GM21515 (cell line): ENCODE results near the gene FAM20B.

Experiments used
- ATAC-seq: cut with Tn5 transposase; IDR thresholded peaks from one replicate; pipeline ENCODE4 v1.9.1; 2021; ENCODE audit not compliant: unreplicated experiment

Gene FAM20B

GRCh38 chr1:179047636-179047997, 21.9 kb downstream of the FAM20B start:
- no peak for ATAC-seq

- ATAC-seq = no peak
These were observed 22.8 kb downstream of the FAM20B start for GRCh38 chr1:179048339-179049124.

- ATAC-seq = no peak
These were observed 27.1 kb downstream of the FAM20B start for GRCh38 chr1:179052776-179053175.

- ATAC-seq = no peak
These were observed 27.8 kb downstream of the FAM20B start for GRCh38 chr1:179053486-179053885.

DNA sequence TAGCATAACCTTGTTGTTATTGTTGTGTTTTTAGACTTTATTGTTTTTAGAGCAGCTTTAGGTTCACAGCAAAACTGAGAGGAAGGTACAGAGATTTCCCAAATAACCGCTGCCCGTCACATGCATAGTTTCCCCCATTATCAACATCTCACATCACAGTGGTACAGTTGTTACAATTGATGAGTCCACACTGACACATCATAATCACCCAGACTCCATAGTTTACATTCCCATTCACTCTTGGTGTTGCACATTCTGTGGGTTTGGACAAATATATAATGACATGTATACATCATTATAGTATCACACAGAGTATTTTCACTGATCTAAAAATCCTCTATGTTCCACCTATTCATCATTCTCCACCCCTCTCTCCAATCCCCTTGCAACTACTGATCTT, 30.2 kb downstream of the FAM20B start:
- no peak for ATAC-seq

DNA sequence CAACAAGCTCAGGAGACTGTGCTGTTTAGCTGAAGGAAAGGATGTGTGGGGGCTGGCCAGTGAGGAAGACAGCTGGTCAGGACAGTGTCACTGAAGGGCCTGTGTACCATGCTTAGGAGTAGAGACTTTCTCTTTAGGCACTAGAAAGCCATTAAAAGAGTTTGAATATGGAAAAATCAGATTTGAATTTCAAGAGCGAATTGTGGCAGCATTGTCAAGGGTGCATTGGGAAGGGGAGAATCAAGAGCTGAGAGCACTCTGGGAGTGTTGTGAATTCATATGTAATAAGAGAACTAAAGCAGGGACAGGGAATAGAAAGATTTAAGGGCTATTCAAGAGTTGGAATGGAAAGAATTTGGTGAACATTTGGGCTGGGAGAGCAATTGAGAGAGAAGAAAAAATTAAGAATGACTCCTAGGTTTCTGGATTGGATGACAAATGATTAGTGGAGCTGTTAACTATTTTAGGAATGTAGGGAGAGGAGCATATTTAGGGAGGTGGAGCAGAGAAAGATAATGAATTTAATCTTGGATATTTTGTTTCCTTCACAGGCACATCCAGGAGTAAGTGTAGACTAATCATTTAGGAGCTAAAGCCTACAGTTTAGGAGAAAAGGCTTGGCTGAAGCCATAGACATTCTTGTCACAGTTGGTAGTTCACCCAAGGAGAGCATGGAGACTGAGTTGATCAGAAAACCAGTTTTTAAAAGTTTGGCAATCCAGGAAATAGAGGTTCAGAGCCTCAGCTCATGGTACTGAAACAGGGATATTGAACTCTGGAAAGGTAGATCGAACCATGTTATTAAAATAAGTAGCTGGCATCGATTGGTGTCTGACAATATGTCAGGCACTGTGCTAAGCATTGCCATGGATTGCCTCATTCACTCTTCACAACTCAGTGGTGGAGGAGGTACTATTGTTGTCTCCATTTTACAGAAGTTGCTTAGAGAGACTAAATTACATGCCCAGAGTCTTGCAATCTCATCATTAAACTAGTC, 33.1 kb downstream of the FAM20B start:
- no peak for ATAC-seq

GRCh38 chr1:179061360-179062282, 35.9 kb downstream of the FAM20B start:
- ATAC-seq = no peak

- no peak for ATAC-seq
These were observed 40.8 kb downstream of the FAM20B start for GRCh38 chr1:179066471-179066870.

DNA sequence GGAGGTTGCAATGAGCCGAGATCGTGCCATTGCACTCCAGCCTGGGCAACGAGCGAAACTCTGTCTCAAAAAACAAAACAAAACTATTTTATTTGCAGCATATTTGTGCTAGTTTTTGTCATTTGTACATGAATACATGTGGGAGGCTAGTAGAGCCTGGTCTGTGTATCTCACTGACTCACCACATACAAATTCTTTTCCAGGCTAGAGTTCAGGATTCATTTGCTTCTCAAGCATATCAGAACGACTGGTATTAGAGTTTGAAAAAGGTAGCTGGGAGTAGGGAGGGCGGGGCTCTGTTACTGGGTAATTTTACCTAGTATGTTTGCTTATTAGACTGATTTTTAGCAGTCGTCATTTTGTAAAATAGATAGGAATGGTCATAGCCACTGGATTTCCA, 51.7 kb downstream of the FAM20B start:
- no peak for ATAC-seq

DNA sequence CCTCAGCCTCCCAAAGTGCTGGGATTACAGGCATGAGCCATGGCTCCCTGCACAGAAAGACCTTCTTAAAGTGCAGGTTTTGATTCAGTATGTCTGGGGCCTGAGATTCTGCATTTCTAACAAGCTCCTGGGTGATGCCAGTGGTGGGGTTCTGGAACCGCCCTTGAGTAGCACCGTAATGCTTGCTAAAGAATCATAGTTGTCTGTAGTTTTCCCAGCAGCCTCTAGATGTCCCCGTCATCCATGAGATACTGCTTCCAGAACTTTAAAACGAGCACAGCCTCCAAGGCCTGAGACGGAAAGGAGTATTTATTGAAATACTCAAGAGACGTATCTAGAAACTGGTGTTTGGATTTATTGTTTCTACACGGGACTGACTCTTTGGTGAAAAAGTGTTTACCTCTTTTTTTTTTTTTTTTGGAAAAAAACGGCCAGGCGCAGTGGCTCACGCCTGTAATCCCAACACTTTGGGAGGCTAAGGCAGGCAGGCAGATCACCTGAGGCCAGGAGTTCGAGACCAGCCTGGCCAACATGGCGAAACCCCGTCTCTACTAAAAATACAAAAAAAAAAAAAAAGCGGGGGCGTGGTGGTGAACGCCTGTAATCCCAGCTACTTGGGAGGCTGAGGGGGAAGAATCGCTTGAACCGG, 53.5 kb downstream of the FAM20B start:
- no peak for ATAC-seq

- ATAC-seq = peak; percentile 10
These were observed 55.4 kb downstream of the FAM20B start for GRCh38 chr1:179080866-179081686.

GRCh38 chr1:179081687-179082332, 56.1 kb downstream of the FAM20B start, which contains the start of gene TOR3A:
Gene TOR3A (plus strand): TSS chr1:179082070. CDS start chr1:179082129, 59 bp downstream.
- peak; percentile 86 for ATAC-seq

GRCh38 chr1:179082333-179082998, 56.8 kb downstream of the FAM20B start:
- peak; percentile 12 for ATAC-seq

- ATAC-seq = no peak
These were observed 57.3 kb downstream of the FAM20B start for GRCh38 chr1:179082999-179083335.

DNA sequence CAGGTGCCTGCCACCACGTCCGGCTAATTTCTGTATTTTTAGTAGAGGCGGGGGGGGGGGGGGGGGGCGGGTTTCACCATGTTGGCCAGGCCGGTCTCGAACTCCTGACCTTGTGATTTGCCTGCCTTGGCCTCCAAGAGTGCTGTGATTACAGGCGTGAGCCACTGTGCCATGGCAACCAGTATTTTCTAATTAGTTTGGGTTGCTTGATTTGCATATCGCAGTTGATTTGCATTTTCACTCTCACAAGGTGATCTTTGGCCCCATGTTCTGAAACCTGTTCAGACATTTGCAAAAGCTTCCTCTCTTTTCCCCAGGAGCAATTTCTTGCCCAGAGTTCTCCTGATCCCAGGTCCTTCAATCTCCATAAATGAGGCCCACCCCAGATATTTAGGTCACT, 57.8 kb downstream of the FAM20B start:
- ATAC-seq = no peak

GRCh38 chr1:179087665-179088064, 62.0 kb downstream of the FAM20B start:
- no peak for ATAC-seq

- ATAC-seq = no peak
These were observed 64.3 kb downstream of the FAM20B start for GRCh38 chr1:179089827-179090482.

GRCh38 chr1:179090522-179090921, 64.8 kb downstream of the FAM20B start:
- no peak for ATAC-seq
